ENCODE data around the gene ARHGEF39.

- TF ChIP-seq, protein P1, sequence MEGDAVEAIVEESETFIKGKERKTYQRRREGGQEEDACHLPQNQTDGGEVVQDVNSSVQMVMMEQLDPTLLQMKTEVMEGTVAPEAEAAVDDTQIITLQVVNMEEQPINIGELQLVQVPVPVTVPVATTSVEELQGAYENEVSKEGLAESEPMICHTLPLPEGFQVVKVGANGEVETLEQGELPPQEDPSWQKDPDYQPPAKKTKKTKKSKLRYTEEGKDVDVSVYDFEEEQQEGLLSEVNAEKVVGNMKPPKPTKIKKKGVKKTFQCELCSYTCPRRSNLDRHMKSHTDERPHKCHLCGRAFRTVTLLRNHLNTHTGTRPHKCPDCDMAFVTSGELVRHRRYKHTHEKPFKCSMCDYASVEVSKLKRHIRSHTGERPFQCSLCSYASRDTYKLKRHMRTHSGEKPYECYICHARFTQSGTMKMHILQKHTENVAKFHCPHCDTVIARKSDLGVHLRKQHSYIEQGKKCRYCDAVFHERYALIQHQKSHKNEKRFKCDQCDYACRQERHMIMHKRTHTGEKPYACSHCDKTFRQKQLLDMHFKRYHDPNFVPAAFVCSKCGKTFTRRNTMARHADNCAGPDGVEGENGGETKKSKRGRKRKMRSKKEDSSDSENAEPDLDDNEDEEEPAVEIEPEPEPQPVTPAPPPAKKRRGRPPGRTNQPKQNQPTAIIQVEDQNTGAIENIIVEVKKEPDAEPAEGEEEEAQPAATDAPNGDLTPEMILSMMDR (IDR thresholded peaks at IDR 0.05), result no peak
- TF ChIP-seq POLR2AphosphoS5 (IDR thresholded peaks at IDR 0.05) (no peak), POLR2A (IDR thresholded peaks at IDR 0.05) (no peak)
Observed at GRCh38 chr9:35695943-35696401, 31.0 kb upstream of the ARHGEF39 start.

All from breast epithelium (tissue), 3 donors.